ENCODE results near the gene TMEM17. TPM values are rescaled to one million over a fixed set of nuclear protein-coding genes. Genes with fewer than 3 reads are reported as not detected.

Gene TMEM17
- total and polyA plus RNA-seq, 2 experiments from 2014 or later, result 0.94 to 1.7 TPM

DNA sequence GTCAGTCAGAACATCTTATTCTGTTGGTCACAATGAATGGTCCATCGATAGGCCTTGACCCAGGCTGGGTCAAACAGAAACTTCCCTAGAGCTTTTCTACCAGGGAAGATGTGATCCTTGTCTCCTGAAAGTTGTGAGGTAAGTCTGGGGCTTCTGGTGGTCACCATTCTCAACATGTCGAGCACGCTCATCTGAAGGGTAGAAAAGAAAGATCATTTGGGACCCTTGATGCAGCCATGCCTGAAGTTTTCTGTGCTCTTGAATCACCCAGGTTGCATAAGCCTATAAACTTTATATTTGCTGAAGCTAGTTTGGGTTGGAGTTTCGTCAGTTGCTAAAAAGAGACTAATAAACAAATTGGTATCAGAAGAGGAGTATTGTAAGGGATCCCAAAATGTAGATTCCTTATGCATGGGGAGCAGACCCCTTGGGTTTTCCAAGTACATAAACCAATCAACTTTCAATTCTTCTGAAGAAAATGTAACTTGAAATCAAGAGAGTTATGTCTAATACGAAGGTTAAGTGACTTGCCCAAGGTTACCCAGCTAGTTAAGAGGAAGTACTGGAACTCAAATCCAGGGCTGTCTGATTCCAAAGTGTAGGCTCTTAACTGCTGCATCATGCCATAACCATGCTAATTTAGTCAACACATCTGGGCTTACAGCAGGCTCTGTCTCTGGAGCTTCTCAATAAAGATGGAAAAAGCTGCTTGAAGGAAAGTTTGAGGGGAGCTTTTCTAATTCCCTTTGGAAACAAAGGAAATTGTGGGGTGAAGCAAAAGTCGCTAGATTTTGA lies 23.2 kb downstream of the TMEM17 start:
- H3K4me3 ChIP-seq, result no peak overlapping the region
- no peaks in the 10 kb centered on the region for H4K20me1 ChIP-seq (replicated peaks; ENCODE audit: insufficient read depth)
- peaks cover 22% of the 10 kb centered on the region for H3K4me1 Mint-ChIP-seq
- no peak overlapping the region for H3K4me3 Mint-ChIP-seq
- H3K9me2 ChIP-seq (ENCODE audit: insufficient read depth), result no peaks in the 10 kb centered on the region
- H3K36me3 Mint-ChIP-seq (ENCODE audit: low read depth), result no peaks in the 10 kb centered on the region
- H3K27me3 ChIP-seq (ENCODE audit: insufficient read depth), result no peaks in the 10 kb centered on the region
- peak overlapping the region; percentile 15; the same call in 1 of the 2 replicates for H3K27ac ChIP-seq (ENCODE audit: low read depth)
- no peaks in the 10 kb centered on the region; the same call in 1 of the 2 replicates for H3K4me1 ChIP-seq (ENCODE audit: insufficient read depth)
- no peak for DNase-seq (ENCODE audit: low spot score)
- H3K79me2 ChIP-seq (replicated peaks; ENCODE audit: insufficient read depth), result no peaks in the 10 kb centered on the region
- H3K27me3 Mint-ChIP-seq (ENCODE audit: insufficient read depth, low read depth, poor library complexity), result no peaks in the 10 kb centered on the region
- no peaks in the 10 kb centered on the region for H3K9me3 Mint-ChIP-seq
- TF ChIP-seq, protein P1, sequence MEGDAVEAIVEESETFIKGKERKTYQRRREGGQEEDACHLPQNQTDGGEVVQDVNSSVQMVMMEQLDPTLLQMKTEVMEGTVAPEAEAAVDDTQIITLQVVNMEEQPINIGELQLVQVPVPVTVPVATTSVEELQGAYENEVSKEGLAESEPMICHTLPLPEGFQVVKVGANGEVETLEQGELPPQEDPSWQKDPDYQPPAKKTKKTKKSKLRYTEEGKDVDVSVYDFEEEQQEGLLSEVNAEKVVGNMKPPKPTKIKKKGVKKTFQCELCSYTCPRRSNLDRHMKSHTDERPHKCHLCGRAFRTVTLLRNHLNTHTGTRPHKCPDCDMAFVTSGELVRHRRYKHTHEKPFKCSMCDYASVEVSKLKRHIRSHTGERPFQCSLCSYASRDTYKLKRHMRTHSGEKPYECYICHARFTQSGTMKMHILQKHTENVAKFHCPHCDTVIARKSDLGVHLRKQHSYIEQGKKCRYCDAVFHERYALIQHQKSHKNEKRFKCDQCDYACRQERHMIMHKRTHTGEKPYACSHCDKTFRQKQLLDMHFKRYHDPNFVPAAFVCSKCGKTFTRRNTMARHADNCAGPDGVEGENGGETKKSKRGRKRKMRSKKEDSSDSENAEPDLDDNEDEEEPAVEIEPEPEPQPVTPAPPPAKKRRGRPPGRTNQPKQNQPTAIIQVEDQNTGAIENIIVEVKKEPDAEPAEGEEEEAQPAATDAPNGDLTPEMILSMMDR (conservative IDR thresholded peaks at IDR 0.05; ENCODE audit: low read depth in 2 of 2), result no peak
- TF ChIP-seq ZNF114 (CRISPR knock-in tag; IDR thresholded peaks at IDR 0.05), result no peak
- TF ChIP-seq, protein P2, sequence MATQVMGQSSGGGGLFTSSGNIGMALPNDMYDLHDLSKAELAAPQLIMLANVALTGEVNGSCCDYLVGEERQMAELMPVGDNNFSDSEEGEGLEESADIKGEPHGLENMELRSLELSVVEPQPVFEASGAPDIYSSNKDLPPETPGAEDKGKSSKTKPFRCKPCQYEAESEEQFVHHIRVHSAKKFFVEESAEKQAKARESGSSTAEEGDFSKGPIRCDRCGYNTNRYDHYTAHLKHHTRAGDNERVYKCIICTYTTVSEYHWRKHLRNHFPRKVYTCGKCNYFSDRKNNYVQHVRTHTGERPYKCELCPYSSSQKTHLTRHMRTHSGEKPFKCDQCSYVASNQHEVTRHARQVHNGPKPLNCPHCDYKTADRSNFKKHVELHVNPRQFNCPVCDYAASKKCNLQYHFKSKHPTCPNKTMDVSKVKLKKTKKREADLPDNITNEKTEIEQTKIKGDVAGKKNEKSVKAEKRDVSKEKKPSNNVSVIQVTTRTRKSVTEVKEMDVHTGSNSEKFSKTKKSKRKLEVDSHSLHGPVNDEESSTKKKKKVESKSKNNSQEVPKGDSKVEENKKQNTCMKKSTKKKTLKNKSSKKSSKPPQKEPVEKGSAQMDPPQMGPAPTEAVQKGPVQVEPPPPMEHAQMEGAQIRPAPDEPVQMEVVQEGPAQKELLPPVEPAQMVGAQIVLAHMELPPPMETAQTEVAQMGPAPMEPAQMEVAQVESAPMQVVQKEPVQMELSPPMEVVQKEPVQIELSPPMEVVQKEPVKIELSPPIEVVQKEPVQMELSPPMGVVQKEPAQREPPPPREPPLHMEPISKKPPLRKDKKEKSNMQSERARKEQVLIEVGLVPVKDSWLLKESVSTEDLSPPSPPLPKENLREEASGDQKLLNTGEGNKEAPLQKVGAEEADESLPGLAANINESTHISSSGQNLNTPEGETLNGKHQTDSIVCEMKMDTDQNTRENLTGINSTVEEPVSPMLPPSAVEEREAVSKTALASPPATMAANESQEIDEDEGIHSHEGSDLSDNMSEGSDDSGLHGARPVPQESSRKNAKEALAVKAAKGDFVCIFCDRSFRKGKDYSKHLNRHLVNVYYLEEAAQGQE (IDR thresholded peaks at IDR 0.05; ENCODE audit: unreplicated experiment), result no peak
- no peak for TF ChIP-seq EZH2phosphoT487 (IDR thresholded peaks at IDR 0.05; ENCODE audit: unreplicated experiment)
- no peak for TF ChIP-seq STAT1 (IDR thresholded peaks at IDR 0.05; ENCODE audit: unreplicated experiment)
- TF ChIP-seq, protein P3, sequence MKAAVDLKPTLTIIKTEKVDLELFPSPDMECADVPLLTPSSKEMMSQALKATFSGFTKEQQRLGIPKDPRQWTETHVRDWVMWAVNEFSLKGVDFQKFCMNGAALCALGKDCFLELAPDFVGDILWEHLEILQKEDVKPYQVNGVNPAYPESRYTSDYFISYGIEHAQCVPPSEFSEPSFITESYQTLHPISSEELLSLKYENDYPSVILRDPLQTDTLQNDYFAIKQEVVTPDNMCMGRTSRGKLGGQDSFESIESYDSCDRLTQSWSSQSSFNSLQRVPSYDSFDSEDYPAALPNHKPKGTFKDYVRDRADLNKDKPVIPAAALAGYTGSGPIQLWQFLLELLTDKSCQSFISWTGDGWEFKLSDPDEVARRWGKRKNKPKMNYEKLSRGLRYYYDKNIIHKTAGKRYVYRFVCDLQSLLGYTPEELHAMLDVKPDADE (IDR thresholded peaks at IDR 0.05), result no peak
- no peak for TF ChIP-seq JUNB (IDR thresholded peaks at IDR 0.05; ENCODE audit: unreplicated experiment)
- TF ChIP-seq ZNF331 (CRISPR knock-in tag; IDR thresholded peaks at IDR 0.05; ENCODE audit: low read depth), result no peak
- no peak for TF ChIP-seq POLR2AphosphoS5 (IDR thresholded peaks at IDR 0.05; ENCODE audit: low read depth)
- TF ChIP-seq, protein P4, sequence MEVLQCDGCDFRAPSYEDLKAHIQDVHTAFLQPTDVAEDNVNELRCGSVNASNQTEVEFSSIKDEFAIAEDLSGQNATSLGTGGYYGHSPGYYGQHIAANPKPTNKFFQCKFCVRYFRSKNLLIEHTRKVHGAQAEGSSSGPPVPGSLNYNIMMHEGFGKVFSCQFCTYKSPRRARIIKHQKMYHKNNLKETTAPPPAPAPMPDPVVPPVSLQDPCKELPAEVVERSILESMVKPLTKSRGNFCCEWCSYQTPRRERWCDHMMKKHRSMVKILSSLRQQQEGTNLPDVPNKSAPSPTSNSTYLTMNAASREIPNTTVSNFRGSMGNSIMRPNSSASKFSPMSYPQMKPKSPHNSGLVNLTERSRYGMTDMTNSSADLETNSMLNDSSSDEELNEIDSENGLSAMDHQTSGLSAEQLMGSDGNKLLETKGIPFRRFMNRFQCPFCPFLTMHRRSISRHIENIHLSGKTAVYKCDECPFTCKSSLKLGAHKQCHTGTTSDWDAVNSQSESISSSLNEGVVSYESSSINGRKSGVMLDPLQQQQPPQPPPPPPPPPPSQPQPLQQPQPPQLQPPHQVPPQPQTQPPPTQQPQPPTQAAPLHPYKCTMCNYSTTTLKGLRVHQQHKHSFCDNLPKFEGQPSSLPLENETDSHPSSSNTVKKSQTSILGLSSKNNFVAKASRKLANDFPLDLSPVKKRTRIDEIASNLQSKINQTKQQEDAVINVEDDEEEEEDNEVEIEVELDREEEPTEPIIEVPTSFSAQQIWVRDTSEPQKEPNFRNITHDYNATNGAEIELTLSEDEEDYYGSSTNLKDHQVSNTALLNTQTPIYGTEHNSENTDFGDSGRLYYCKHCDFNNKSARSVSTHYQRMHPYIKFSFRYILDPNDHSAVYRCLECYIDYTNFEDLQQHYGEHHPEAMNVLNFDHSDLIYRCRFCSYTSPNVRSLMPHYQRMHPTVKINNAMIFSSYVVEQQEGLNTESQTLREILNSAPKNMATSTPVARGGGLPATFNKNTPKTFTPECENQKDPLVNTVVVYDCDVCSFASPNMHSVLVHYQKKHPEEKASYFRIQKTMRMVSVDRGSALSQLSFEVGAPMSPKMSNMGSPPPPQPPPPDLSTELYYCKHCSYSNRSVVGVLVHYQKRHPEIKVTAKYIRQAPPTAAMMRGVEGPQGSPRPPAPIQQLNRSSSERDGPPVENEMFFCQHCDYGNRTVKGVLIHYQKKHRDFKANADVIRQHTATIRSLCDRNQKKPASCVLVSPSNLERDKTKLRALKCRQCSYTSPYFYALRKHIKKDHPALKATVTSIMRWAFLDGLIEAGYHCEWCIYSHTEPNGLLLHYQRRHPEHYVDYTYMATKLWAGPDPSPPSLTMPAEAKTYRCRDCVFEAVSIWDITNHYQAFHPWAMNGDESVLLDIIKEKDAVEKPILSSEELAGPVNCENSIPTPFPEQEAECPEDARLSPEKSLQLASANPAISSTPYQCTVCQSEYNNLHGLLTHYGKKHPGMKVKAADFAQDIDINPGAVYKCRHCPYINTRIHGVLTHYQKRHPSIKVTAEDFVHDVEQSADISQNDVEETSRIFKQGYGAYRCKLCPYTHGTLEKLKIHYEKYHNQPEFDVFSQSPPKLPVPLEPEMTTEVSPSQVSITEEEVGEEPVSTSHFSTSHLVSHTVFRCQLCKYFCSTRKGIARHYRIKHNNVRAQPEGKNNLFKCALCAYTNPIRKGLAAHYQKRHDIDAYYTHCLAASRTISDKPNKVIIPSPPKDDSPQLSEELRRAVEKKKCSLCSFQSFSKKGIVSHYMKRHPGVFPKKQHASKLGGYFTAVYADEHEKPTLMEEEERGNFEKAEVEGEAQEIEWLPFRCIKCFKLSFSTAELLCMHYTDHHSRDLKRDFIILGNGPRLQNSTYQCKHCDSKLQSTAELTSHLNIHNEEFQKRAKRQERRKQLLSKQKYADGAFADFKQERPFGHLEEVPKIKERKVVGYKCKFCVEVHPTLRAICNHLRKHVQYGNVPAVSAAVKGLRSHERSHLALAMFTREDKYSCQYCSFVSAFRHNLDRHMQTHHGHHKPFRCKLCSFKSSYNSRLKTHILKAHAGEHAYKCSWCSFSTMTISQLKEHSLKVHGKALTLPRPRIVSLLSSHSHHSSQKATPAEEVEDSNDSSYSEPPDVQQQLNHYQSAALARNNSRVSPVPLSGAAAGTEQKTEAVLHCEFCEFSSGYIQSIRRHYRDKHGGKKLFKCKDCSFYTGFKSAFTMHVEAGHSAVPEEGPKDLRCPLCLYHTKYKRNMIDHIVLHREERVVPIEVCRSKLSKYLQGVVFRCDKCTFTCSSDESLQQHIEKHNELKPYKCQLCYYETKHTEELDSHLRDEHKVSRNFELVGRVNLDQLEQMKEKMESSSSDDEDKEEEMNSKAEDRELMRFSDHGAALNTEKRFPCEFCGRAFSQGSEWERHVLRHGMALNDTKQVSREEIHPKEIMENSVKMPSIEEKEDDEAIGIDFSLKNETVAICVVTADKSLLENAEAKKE (CRISPR knock-in tag; IDR thresholded peaks at IDR 0.05), result no peak
- TF ChIP-seq CREB1 (CRISPR knock-in tag; IDR thresholded peaks at IDR 0.05; ENCODE audit: low read depth), result no peak
- TF ChIP-seq NANOG (IDR thresholded peaks at IDR 0.05; ENCODE audit: borderline replicate concordance), result no peak
- TF ChIP-seq EZH2 (IDR thresholded peaks at IDR 0.05; ENCODE audit: low read depth, unreplicated experiment), result no peak
- no peaks in the 10 kb centered on the region for H3F3A ChIP-seq (replicated peaks; ENCODE audit: low read depth)
- H3K4me2 ChIP-seq, result no peak overlapping the region
- no peak for ATAC-seq
- peak overlapping the region; percentile 86 for H3K27ac Mint-ChIP-seq
- H3K36me3 ChIP-seq (ENCODE audit: insufficient read depth), result no peaks in the 10 kb centered on the region
- H2AFZ ChIP-seq, result peak overlapping the region; percentile 33; the same call in 1 of the 2 replicates
